COLO668 (cell line): ENCODE measurements around the gene SUSD3.

Source experiments
- DNase-seq: peaks from one replicate; lab custom pipeline; 2025; ENCODE audit not compliant: unreplicated experiment; lab: John Stamatoyannopoulos, UW

The SUSD3 gene

DNA sequence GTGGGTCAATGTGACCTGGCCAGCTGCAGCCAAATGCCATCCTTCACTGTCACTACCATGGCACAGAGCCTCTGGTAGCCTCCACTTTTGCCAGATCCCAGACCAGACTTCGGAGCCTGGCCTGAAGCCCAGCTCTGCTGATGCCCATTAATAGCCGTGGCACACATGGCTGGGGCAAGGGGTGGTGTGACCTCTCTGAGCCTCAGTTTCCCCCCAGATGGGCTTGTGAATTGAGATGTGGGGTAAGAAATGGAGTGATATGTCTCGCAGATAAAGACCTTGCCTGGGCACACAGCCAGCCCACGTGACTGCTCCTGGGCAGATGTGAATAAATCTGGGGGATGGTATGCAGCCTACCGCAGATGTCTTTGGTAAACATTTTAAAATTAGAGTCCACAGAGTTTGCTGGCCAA is 13.9 kb downstream of the SUSD3 start:
- peak; percentile 42 for DNase-seq

- DNase-seq: no peak
Measured at GRCh38 chr9:93076101-93076791, 17.7 kb downstream of the SUSD3 start.

DNA sequence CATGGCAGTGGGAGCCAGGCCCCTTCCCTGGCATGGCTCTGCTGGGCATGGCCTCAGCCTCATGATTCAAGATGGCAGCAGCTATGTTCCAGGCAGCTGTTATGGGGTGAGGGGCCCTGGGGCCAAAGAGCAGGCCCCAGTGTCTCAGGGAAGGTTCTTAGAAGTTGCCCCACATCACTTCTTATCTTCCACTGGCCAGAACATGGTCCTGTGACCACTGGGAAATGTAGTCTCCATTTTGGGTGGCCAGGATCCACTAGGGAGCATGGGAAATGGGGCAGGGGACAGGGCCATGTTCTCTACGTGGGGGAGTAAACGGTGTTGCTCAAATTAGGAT is 18.3 kb downstream of the SUSD3 start:
- DNase-seq: no peak

- DNase-seq: no peak
Measured at GRCh38 chr9:93077367-93077766, 18.9 kb downstream of the SUSD3 start.

DNA sequence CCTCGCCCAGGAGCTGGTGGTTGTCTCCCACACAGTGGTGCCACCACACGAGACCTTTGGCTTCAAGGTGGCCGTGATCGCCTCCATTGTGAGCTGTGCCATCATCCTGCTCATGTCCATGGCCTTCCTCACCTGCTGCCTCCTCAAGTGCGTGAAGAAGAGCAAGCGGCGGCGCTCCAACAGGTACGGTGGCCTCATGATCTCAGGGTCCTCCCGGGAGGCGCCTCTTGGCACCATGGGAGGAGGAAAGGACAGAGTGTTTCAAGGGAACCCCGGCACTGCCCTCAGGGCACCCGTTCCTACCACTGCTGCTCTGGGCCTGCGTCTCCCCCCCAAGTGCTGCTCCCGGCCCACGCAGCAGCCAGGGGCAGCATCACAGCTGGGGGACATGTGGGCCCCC is 19.3 kb downstream of the SUSD3 start:
- DNase-seq: no peak

DNA sequence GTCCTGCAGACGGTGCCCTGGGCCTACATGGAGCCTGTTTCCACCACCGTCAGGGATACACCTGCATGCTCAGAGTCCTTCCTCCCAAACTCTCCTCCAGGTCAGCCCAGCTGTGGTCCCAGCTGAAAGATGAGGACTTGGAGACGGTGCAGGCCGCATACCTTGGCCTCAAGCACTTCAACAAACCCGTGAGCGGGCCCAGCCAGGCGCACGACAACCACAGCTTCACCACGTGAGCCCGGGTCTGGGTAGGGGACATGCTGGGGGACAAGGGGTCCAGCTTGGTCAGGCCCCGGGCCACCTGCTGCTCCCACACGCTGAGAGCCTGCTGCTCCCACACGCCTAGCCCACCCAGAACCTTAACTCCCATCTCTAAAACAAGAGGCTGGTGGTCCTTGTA is 20.9 kb downstream of the SUSD3 start:
- no peak for DNase-seq

GRCh38 chr9:93080406-93080805 is 21.9 kb downstream of the SUSD3 start:
- DNase-seq: no peak

DNA sequence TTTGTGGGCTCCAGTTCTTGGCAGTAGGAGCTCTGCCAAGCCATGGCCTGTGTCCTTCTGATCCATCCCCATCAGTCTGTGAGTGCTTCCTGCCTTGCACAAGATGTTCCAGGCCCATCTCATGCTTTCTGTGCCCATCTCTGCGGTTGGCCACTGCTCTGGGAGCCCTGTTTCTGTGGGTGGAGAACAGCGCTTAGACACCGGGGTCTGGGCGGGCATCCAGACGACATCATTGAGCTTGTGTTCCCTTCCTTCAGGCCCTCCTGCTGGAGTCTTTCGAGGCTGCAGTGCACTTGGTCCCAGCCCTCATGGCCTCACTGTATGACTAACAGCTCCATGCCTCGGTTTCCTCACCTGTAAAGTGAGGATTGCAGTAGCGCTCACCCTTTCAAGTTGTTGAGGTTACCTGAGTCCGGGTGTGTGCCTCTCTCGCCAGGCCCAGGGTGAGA is 22.6 kb downstream of the SUSD3 start:
- DNase-seq: no peak

DNA sequence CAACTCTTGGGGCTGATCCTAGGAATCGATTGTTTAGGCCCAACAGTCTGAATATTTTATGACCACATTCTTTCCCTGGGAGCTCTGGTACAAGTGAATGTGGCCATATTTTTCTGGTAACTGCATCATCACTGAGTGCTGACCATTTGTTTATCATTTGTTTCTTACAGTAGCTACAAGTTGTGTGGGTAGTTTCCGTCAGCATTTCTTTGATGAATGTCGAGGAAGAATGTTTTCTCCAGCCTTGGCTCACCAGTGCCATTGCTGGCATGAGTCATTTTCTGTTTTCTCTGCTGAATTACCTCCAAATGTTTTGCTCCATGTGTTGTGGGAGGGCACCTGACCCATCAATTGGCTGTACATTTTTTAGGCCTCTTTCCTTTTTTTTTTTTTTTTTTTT is 23.4 kb downstream of the SUSD3 start:
- no peak for DNase-seq

DNA sequence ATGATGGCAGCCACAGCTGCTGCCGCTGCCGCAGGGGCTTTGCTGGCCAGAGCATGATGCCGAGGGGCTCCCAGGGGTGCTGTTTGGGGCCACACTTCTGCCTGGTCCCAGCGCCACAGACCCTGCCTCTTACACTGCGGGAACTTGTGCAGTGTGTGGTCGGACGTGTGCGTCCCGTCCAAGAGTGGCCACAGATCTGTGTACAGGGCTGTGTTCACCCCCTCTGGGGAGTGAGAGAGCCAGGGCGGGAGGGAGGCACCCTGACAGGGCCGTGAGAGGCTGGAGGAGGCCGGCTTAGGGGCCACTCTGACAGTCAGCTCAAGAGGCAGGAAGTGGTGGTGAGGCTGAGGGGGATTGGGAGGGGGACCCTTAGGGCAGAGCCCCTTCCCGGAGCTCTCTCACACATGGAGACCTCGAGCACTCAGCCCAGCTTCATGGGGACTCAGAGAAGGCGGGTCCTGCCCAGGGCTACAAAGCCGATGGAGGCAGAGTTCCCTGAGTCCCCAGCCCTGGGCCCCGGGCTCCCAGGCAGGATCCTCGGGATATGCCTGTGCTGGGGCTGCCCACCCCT is 24.4 kb downstream of the SUSD3 start:
- DNase-seq: no peak

DNA sequence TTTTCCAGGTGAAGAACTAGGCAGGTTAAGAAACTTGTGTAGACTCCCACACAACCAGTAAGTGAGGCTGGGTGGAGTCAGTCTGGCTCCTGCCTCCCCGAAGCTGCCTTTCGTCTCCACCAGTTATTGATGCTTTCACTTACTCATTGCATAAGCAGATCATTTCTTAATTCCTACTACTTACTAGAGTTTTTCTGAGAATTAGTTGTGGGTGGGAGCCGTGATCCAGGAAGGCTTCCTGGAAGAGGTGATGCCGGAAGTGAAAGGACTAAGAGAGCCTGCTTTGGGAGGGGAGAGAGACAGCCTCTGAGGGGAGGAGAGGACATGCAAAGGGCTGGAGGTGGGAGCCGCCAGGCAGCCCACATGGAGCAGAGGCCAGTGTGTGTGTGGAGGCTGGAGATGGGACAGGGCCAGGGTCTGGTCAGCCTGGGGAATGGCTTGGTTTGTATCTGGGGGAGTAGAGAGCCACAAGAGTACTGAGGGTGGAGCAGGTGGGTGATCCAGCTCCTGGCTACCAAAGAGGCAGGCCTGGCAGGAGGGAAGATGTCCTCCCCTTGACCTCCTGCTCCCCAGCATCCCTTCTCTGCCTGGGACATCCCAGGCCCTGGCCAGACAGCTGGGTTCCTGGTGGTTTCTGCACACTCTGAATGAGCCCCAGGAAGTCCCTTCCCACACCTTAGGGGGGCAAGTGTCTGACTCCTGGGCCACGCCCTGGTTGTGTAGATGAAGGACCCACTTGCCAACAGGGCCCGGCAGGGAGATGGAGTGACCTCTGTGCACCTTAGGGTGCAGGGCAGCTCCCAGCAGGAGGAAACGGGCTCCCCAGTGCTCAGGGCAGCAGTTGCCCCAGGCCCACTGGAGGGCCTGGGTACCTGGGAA is 25.3 kb downstream of the SUSD3 start:
- DNase-seq: no peak

DNA sequence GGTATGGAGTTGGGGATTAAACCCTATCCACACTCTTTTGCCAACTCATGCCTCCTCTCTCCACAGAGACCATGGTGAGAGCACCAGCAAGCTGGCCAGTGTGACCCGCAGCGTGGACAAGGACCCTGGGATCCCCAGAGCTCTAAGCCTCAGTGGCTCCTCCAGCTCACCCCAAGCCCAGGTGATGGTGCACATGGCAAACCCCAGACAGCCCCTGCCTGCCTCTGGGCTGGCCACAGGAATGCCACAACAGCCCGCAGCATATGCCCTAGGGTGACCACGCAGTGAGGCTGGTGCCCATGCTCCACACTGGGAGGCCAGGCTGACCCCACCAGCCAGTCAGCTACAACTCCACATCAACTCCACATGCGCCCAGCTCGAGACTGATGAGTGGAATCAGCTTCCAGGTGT is 26.0 kb downstream of the SUSD3 start:
- DNase-seq: no peak

DNA sequence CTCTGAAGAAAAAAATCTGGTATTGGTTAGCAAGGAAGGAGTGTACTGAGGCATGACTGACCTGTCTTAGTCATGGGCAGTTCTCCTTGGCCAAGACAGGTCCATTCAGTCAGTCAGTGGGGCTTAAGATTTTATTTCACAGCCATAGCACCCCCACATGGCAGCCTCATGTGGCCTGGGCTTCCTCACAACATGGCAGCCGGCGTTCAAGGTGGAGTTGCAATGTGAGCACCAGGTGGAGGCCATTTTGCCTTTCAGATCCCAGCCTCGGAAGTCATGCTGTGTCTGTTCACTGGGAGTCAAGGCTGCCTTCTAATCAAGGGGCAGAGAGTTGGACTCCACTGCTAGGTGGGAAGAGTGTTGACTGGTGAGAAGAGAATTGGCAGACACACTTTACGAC is 27.2 kb downstream of the SUSD3 start:
- no peak for DNase-seq

- no peak for DNase-seq
Measured at GRCh38 chr9:93086447-93087224, 28.1 kb downstream of the SUSD3 start.

GRCh38 chr9:93087971-93088655 is 29.6 kb downstream of the SUSD3 start:
- no peak for DNase-seq

- no peak for DNase-seq
Measured at GRCh38 chr9:93088656-93089015, 30.1 kb downstream of the SUSD3 start.

DNA sequence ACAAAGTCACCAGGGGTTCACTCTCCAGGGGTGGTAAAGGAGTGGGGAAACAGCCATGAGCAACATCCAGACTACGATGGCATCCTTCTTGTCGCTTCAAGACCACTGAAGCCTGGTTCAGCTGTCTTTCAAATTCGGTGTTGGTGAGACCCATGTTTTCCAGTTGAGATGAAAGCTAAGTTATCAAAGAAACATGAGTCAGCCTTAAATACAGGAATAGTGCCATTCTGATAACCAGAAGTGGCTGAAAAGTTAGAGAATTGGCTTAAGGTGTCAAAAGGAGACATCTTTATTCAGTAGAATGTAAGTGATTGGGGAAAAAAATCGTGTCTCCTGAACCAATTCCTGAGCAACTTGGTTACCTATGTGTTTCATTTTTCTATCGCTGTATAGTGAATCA is 30.5 kb downstream of the SUSD3 start:
- no peak for DNase-seq

DNA sequence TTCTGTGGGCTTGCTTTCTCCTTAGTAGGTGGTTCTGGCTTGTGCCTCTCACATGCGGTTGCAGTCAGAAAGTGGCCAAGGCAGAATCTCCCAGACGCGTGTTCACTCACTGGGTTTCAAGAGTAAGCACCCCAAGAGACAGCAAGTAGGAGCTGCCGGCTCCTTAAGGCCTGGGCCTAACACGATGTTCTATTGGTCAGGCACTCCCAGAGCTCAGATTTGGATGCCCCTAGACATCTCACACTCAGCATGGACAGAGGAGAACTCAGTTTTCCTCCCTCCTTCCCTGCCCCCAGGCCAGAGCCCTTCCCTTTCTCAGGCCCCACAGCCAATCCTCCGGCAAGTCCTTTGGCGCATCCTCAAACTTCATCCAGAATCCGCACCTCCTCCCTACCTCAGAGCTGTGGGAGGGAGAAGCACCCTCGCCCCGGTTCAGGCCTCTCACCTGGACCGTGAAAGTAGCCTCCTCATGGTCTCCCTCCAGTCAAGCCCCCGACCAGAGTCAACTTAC is 31.0 kb downstream of the SUSD3 start:
- DNase-seq: no peak

DNA sequence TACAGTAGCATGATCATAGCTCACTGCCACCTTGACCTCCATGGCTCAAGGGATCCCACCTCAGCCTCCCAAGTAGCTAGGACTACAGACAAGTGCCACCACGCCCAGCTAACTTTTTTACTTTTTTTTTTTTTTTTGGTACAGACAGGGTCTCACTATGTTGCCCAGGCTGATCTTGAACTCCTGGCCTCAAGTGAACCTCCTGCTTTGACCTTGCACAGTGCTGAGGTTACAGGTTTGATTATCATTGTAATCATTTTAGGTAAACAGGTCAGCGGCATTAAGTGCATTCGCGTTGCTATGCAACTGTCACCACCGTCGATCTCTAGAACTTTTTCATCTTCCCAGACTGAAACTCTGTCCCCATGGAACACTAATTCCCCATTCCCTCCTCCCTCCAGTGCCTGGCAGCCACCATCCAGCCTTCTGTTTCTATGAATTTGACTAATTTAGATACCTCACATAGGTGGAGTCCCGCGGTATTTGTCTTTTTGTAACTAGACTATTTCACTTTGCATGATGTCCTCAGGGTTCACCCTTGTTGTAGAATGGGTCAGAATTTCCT is 31.7 kb downstream of the SUSD3 start:
- DNase-seq: no peak

GRCh38 chr9:93091056-93091452 is 32.6 kb downstream of the SUSD3 start:
- DNase-seq: no peak
